GM21825 (cell line): ENCODE data around the gene ZMIZ1.
A peak's percentile ranks its signal among the peaks of the same experiment; 100 is the strongest.

ENCODE experiments used
- ATAC-seq: cut with Tn5 transposase; IDR thresholded peaks from one replicate; pipeline ENCODE4 v1.9.1; 2021; ENCODE audit warnings: mild to moderate bottlenecking, moderate library complexity; ENCODE audit not compliant: unreplicated experiment

Gene ZMIZ1

DNA sequence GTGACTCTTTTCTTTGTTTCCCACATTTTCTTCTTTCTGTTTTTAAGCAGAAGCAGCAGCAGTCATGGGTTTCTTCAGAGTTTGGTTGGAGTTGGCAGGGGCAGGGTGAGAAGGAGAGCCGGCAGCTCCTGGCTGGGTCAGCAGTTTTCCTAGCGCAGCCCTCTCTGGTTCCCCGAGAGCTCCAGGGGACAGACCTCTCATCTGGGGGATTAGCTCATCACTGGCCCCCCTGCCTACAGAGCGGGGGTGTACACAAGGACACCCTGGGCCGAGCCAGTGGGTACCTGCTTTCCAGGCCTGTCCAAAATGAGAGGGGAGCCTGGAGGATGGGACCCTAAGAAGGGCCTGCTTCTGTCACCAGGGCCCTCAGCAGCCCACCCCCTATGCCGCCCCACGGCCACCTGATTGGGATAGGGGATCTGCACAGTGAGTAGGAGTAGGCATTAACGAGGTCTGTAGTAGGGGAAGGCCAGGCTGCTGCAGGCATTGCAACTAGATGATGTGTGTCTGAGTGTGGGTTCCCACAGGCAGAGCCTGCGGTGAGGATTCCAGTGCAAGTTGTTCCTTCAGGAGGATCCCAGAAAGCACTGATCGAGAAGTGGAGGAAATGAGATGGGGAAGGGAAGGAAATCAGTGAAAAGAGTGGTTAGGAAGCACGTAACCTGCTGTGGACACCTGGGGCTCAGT lies 155.6 kb downstream of the ZMIZ1 start:
- no peak for ATAC-seq

DNA sequence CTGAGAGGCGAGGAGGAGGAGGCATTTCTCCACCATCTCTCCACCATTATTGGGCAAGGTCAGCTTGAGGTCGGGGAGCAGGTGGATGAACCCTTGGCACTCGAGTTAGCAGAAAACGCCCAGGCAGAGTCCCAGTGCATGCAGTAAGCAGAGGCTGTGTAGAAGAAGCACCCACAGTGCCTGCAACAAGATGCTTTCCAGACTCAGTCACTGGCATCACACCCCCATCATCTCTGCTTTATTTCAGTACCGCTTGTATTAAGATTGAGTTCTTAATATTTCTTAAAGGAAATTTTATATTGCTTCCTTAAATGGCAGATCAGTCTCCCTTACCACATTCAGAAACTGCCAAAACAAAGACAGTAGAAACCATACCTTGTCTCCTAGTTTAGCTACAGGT lies 156.2 kb downstream of the ZMIZ1 start:
- no peak for ATAC-seq

DNA sequence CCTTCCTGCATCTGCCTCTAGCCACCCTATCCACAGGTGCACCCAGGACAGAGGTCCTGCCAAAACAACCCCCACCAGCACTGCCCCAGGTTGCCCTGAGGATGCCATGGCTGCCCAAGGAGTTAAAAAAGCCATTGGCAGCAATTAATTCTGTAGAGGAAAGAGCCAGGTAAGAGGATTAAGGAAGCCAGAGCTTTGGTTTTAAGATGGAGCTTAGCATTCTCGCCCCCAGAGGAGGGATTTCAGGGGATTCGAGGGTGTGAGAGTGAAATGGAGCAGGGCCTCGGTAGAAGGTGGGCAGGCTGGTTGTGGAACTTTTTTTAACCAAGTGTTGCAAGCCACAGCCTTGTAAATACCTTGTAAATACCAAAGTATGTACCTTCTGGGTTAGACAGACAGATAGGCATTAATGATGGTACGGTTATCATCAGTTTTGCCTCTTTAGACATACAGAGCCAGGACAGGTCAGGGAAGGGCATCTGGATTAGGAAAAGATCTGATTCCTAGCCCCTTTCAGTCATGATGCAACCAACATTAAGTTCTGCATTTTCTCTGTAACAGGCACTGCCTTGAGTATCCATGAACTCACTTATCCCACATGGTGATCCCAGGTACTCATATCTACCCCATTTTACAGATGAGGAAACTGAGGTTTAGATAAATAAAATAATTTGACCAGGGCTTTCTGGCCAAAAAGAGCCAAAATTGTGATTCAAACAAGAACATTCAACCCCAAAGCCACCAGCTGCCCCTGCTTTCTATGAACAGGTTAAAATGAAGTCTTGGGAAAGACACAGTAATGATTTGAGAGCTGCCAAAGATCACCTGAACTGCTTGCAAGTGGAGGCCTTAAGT lies 157.9 kb downstream of the ZMIZ1 start:
- ATAC-seq, result no peak

DNA sequence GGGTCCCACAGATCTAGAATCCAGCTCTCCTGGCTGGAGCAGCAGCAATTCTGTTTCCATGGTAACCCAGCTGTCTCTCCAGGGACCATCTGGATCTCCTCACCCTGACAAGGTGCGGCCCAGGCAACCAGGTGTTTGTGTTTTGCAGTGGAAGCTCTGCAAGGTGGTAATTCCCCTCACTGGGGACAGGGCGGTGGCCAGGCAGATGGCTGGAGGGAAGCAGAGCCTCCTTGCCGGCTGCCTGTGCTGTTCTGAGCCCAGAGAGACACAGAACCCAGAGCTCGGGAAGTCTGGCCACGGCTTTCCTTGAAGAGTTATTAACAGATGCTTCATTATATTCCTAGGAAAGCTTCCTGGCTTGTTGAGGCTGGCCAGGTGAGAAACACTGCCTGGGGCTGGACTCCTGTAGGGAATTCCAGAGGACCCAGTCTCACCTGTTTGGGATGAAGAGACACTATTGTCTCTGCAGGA lies 160.3 kb downstream of the ZMIZ1 start:
- ATAC-seq, result no peak

DNA sequence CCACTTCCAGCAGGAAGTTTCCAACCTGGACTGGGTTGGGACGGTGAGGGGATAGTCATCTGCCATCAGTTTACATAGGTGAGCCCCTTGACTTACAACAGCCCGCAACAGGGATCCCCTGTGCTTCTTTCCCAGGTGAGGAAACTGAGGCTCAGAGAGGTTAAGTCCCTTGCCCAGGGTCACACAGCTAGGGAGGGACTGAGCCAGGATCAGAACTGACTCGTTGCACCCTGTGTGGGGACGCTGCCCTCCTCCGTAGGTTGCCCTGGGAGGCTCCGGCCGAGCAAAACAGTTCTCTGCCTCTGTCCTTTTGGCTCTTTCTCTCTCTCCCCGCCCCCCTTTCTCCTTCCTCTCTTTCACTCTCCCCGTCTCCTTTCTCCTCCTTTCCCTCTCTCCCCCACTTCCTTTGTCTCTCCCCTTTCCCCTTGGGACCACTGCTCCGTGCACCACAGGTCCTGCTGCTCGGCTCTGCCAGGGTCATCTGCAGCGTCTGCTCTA lies 161.1 kb downstream of the ZMIZ1 start:
- no peak for ATAC-seq

DNA sequence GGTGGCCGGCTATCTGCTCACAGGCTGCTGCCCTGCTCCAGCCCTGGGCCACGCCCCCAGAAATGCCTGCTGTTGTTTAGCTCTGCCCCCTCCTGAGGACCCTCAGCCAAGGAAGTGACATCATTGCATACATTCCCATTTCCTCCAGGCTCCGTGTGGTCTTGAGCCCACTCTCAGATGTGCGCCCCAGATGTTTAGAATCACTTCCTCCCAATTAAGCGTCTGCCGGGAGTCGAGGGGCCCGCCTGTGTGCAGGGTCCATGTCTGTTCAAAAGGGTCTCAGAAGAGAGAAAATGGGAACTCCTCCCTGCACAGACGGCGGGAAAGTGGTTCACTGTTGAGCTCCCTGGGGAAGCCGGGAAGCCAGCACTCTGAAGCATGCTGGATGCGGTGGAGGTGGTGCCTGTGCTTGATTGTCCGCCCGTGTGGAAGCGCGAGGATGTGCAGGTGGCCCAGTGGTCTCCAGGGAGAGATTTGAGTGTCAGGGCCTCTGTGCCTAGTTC lies 161.6 kb downstream of the ZMIZ1 start:
- ATAC-seq, result no peak

DNA sequence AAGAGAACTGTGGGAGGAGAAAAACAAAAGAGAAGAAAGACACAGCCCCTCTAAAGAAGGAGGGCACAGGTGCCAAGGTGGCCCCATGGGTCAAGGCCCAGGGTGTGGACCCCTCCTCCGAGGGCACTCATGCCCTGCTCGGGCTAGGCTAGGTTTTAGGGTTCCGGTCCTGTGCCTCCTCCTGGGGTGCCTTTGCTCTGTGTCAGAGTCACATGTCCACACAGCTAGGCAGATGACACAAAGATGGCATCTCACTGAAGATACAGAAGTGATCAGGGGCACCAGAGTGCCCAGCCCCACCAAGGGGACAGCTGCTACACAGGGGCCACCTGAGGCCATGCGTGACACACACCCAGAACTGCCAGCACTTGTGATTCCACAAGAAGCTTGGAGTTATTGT lies 162.1 kb downstream of the ZMIZ1 start:
- ATAC-seq, result no peak

DNA sequence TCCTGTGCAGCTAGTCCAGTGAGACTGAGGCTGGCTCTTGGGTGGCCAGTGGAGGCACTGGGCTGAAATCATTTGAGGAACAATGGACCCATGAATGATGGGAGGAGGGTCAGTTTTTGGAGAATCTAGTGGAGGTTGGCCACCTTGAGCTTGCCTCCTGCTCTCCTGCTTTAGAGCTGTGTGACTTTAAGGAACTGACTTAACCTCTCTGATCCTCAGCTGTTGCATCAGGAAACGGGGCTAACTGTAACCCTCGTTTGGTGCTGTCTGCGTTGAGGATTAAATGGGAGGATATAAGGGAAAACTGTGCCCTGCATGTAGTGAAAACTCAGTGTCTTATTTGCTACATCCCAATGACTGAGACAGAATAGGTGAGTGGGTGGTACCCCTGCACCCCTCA lies 163.1 kb downstream of the ZMIZ1 start:
- no peak for ATAC-seq

DNA sequence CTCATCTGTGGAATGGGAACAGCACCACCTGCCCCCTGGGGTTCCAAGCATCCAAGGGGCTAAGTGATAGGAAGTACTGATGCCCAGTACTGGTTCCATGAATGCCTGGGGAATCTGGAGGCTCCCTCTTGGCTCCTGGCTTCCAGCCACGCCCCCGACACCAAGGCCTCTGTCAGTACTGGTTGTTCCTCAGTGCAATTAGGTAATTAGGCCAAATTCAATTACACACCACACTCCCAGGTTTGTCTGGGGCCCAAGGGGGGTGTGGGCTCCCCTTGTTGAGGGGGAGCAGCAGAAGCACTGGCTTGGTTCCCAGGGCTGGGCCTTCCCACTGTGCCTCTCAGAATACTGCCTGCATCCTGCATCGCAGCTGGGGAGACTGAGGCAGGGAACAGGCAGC lies 164.1 kb downstream of the ZMIZ1 start:
- no peak for ATAC-seq

DNA sequence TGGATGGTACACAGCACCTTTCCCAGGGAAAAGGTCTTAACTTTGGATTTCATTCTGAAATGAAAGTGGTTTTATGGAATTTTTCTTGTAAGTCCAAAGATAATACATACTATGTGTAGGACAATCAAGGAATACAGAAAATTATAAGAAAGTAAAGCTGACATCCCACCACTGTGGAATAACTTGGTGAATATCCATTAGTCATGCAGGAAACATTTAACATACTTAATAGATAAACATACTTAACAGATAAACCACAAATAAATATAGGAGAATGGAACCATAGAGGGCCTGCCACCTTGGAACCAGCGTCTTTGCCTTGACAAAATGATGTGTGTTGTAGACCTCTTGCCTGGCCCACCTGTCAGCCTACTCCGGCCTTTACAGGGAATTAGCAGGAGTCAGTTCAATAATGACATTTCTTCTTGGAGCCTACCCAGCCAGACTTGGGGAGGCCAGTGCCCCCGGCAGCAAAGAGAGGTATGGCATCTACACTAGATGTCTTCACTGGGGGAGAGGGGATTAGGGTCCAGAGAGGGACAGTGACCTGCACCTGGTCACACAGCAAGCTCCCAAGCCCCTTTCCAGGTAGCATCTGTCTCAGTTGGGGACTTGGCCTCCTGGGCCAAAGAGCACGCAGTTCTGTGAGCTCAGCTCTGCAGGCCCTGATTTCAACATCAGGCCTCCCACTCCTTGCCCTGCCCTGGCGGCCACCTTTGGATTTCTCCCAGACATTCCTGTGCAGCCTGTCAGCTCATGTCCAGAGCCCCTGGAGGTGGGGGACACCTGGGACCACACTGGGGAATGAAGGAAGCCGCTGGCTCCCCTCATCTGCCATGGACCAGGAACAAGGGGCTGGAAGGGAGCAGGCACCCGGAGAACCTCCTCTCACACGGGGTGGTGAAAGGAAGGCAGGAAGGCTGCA lies 165.9 kb downstream of the ZMIZ1 start:
- no peak for ATAC-seq

DNA sequence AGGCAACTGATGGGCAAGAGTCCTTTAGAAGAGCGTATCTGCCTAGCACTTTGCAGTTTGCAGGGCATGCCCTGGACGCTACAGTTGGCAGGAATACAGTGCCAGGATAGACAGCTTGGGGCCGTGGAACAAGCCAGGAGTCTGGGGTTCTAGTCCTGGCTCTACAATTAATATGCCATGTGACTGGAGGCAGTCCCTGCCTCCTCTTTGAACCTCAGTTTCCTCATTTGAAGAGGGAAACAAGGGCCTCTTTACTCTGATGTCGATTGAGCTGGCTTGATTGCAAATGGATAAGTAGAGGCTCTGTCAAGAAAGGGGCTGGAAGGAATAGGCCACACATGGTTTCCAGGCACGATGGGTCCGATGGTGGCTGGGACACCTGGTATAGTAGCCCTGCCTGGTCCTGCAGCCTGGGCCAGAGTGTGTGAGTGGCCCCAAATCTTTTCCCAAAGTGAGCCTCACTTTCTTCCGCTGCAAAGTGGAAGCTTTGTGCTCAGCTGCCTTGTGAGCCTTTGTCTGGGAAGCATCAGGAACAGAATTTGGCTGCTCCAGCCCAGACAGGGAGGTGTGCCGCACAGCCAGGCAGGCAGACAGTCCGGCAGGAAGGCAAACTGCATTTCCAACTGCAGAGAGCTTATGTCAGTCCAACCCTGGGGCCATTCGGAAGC lies 167.1 kb downstream of the ZMIZ1 start:
- no peak for ATAC-seq

DNA sequence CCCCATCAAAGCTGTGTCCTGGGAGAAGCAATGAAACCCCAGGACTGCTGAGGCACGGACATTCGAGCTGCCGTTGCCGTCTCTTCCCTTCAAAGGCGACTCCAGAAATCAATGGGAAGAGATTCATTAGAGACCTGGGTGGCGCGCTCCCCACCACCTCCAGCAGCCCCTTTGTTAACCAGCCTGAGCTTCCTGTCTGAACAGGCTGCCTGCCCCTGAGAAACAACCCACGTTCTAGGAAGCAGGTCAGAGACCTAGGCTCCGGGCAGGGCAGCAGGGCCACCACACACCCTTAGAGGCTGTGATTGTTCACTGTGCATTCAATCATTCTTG lies 167.6 kb downstream of the ZMIZ1 start:
- ATAC-seq, result no peak

DNA sequence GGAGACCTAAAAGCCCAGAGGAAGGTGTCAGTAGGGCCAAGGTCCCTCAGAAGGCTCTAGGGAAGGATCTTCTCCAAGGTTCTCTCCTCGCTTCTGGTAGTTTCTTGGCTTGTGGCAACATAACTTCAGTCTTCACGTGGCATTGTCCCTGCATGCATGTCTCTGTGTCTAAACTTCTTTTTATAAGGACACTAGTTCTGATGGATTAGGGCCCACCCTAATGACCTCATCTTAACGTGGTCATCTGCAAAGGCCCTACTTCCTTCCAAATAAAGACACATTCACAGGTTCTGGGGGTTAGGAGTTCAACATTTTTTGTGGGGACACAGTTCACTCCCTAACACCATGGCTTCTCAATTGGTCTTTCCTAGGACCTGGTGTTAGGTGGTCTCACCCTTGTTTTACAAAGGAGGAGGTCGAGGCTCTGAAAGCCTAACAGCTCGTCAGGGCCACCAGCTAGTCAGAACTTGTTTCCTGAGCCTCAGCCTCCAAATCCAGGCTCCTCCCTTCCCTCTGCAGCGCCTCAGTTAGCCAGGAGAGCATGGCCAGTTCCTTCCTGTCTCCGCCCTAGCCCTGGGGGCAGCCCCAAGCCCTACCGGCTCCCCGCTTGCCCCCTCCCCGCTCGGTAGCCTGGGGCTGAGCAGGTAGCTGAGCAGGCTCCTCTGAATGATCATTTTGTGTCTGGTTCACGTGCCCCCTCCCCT lies 168.8 kb downstream of the ZMIZ1 start:
- ATAC-seq, result no peak

DNA sequence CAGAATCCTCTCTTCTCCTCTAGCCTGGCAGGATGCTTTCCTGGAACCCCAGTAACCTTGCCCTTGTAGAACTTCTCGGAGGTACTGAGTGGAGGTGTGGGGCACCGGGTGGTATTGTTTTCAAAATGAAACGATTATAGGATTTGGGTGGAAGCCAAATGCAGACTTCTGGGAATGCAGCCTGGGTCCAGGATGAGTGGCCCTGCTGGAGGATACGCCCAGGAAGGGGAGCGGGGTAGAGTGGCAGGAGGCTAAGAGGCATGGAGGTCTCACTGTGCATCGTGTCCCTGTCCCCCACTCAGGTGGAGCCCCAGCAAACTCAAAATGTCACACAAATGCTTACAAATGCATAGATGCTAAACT lies 169.4 kb downstream of the ZMIZ1 start:
- ATAC-seq, result no peak

DNA sequence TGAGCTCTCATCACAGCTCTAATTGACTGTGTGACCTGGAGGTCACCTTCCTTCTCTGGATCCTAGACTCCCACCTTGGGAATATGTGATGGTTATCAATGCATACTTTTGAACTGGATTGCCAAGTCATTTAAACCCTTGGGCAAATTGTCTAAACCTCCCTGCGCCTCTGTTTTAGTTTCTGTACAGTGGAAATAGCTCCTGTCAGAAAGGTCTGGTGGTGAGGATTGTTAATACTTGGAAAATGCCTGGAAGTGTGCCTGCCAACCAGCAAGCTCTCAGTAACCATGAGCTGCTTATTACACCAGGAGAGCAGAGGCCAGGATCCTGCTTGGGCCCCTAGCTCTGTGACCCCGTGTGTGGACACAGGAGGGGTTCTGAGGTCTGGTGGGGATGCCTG lies 169.8 kb downstream of the ZMIZ1 start:
- no peak for ATAC-seq

DNA sequence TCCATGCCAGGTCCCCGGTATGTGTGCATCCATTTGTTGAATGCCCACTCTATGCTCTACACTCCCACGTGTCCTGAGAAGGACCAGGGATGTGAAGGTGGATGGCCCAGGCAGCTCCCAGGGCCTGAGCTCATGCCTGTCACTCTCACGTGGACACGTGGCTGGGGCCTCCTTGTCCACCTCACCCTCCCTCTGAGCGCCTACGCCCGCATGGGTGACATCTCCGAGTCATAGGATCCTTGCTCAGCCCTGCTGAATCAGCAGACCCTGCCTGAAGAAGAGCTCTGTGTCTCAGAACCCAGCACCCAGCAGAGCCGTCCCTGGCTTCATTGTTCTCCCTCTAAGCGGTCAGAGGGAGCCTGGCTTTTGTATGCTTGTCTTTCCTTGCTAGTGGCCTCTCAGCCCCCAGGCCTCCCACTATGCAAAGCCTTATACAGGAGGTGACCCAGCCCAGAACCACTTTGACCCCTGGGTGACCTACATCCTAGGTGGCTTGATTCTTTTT lies 170.6 kb downstream of the ZMIZ1 start:
- no peak for ATAC-seq

DNA sequence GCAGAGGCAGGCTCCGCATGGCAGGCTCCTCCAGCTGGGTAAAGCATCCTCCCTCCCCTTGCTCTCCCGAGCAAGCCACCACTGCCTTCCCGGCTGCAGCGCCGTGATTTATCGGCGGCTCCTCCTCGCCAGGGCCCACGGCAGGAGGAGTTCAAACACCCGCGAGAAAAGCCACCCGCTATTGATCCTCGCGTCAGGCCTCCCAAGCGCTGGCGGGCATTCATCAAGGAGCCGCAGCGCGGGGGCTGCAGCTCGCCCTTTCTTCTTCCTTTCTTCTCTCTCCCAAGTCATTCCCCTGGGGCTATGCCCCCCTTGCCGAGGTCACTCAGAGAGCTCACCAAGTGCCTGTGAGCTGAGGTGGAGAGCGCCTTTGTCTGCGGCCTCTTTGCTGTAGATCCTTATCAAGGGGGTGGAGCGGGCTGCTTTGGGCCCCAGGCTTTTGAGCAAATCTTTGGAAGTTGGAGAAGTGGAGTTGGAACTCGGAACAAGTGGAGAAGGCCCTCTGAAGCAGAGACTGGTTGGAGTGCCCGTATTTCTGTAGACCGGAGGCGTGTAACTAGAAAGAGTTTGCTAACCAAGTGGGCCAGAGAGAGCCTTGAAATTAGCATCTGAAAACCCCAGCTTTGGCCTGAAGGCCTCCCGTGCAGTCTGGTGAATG lies 171.3 kb downstream of the ZMIZ1 start:
- no peak for ATAC-seq

DNA sequence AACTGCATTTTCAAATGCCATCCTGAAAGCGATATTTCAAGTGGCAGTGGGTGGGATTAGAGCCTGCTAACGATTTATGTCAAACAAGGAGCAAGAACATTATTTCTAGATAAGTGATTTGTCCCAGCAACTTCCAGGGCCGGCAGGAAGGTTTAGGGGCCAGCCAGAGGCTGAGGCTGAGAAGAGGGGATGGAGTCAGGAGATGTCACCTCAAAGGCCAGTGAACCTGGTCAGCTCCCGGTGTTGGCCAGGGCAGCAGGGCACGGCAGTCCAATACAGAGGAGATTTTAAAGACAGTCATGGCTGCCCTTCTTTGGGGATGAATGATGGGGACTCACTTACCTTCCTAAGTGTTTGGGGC lies 172.8 kb downstream of the ZMIZ1 start:
- no peak for ATAC-seq

DNA sequence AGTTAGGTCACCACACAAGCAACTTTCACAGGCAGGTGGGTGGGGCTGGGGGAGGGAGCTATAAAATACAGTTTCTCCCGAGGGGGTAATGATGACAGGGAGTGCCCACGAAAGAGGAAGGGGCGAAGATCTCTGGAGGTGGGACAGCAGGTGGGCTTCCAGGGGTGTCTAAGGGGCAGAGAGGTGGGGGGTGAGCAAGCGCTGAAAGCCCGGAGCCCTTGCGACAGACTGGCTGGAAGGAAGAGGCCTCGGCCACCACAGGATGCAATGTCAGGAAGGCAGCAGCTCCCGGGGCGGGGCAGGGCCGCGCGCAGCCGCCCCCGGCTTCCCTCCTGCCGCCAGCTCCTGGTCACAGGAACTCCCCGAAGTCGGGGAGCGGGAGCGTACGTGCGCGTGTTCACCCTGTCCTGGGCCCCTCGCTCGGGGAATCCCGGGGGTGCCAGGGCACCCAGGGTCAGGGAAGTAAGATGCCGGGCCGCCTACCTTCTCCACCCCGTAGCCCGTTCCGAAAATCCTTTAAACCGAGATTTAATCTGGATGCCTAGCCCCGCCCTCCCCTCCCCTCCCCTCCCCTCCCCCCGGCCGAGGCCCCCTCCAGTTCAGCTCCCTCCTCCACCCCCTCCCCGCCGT lies 173.3 kb downstream of the ZMIZ1 start:
- peak; percentile 27 for ATAC-seq
